ENCODE data around the gene CATSPER3.
A peak's percentile ranks its signal among the peaks of the same experiment; 100 is the strongest.

Gene CATSPER3

GRCh38 chr5:135047347-135047695 lies 79.6 kb downstream of the CATSPER3 start:
- no peak for DNase-seq

- no peak for DNase-seq
Measured at GRCh38 chr5:135048286-135048685, 80.6 kb downstream of the CATSPER3 start.

GRCh38 chr5:135048930-135049329 lies 81.2 kb downstream of the CATSPER3 start:
- no peak for DNase-seq

- no peak for DNase-seq
Measured at GRCh38 chr5:135050244-135050767, 82.6 kb downstream of the CATSPER3 start.

GRCh38 chr5:135051399-135051798 lies 83.7 kb downstream of the CATSPER3 start:
- no peak for DNase-seq

- DNase-seq, result no peak
Measured at GRCh38 chr5:135051872-135052271, 84.2 kb downstream of the CATSPER3 start.

- no peak for DNase-seq
Measured at GRCh38 chr5:135052511-135053145, 84.9 kb downstream of the CATSPER3 start.

DNA sequence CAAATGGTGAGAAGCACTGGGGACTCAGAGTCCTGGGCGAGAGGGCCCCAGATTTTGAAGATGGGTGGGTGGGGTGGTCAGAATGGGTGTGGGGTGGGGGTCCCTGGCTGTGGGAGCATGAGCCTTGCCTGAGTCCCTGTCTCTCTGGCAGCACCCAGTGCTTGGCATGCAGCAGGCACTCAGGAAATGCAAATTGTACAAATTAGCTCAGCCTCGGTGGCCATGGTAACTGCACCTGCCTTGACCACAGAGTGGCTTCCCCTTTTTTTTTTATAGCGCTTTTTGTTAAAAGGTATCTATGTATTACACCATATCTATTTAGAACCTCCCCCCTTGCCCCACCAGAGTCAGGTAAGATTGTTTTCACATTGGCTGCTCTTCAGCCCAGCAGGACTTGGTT lies 85.6 kb downstream of the CATSPER3 start:
- DNase-seq, result peak; percentile 40

DNA sequence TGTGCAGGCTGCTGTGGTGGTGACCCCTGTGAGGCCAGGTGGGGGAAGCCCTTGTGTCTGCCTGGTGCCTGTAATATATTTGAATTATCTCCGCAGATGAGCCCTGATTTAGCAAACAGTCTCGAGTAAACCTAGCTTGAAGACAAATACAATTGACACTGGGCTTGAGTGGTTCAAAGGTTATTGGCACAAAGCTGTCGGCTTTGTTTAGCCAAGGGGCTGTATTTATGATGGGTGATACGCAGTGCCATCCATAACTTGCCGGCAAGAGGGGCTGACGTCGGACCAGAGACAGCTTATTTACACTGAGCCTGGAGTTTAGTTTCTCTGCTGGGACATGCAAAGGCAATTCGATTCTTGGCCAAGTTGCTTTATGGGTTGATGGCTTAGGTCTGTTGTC lies 86.3 kb downstream of the CATSPER3 start:
- DNase-seq, result no peak

DNA sequence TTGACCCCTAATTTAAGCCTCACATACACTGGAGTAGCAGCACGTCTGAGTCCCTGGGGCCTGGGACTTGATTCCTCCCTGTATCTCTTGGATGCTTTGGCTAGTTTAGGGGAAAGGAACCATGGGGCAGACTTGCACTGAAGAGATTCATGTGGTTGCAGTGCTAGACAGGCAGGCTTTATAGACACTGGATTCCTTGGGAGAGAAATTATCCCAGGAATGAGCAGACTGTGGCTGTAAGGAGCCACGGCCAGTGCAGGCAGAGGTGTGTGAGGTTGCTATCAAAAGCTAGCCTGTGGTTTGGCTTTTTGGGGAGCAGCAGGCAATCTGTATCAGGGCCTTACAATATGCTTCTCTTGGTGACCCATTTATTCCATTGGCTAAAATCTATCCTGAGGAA lies 86.8 kb downstream of the CATSPER3 start:
- no peak for DNase-seq

DNA sequence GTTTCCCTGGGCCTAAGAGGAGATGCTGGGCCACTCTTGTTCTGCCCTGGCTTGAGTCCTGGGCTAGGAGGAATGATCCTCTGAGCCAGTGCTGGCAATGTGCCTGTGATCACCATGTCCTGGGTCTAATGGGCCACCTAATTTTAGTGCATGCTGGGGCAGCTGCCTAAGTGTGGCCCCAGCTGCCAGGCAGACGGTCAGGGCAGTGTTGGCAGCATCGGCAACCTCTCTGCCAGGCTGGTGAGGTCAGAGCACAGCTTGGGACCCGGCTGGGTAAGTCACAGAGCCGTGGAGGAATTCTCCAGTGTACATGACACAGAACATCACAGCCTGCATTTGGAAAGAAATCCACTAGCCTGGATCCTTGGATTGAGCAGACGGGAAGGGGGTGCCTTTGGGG lies 87.7 kb downstream of the CATSPER3 start:
- DNase-seq, result no peak

GRCh38 chr5:135056316-135057030 lies 88.8 kb downstream of the CATSPER3 start:
- no peak for DNase-seq

GRCh38 chr5:135057233-135057632 lies 89.5 kb downstream of the CATSPER3 start:
- no peak for DNase-seq

DNA sequence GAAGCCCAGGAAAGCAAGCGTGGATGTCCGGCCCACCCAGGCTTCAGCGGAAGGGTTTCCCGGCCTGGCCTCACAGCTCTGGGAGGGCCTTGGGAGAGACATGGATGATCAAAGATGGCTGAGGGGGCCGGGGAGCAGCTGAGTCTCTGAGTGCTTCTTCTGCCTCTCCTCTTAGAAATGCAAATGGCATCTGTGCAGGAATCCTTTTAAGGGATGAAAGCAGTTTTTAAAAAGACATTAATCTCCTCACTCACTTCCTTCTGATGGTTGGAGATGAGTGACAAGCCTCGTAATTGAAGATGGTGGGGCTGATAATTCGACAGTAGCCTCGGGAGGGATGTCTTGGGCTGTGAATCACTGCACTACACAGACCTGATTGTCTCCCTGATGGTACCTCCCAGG lies 90.6 kb downstream of the CATSPER3 start:
- DNase-seq, result no peak

GRCh38 chr5:135059000-135059923 lies 91.6 kb downstream of the CATSPER3 start:
- no peak for DNase-seq

- DNase-seq, result no peak
Measured at GRCh38 chr5:135060021-135060420, 92.3 kb downstream of the CATSPER3 start.

DNA sequence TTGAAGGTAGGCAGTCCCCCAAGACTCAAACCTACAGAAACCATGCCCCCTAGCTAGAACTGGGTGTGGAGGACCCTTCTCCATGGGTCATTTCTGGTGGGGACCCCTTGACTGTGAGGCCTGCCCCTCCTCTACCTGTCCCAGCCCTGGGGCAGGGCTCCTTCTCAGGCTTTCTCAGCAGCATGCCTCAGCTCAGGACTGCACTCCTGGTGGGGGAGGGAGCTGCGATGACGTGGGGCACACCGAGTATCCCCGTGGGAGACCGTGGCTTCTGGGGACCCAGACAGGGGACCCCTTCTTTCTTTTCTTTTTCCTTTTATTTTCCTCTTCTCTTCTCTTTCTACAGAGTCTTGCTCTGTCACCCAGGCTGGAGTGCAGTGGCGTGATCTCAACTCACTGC lies 93.3 kb downstream of the CATSPER3 start:
- DNase-seq, result no peak
